Right atrium auricular region (tissue), 2 donors: Measurements from ENCODE around the gene CNOT4. TPM values are rescaled to one million over a fixed set of nuclear protein-coding genes. Genes with fewer than 3 reads are reported as not detected.
"Not testable (repeated sequence)": the region's sequence is repeated elsewhere in the genome, so short reads cannot be mapped to it uniquely, and the experiment has no call there.

Source experiments
- DNase-seq: peaks from one replicate; pipeline ENCODE4 v3.0.0-alpha.2; 2019; ENCODE audit warnings: low spot score
- H3K27ac ChIP-seq, 2 donors: fragments of 200-600 bp; sonication (generic); 1 replicate in 1 of 2; 2 replicates in 1 of 2; pipeline ENCODE4 v1.5.1; 2016 to 2019
- H3K27me3 ChIP-seq, 2 donors: fragments of 200-600 bp; sonication (generic); one replicate each; pipeline versions ENCODE4 v1.5.1 to v1.6.0; 2017 to 2019
- H3K36me3 ChIP-seq: fragments of 200-600 bp; sonication (generic); one replicate; pipeline ENCODE4 v1.5.1; 2016
- H3K4me1 ChIP-seq, 2 donors: fragments of 200-600 bp; sonication (generic); one replicate each; pipeline versions ENCODE4 v1.5.1 to v1.6.0; 2017 to 2019
- H3K4me3 ChIP-seq, 2 donors: fragments of 200-600 bp; sonication (generic); 1 replicate in 1 of 2; 2 replicates in 1 of 2; pipeline ENCODE4 v1.5.1; 2017 to 2019; ENCODE audit warnings: mild to moderate bottlenecking in 1 of 2, moderate library complexity in 1 of 2
- H3K9me3 ChIP-seq, 2 donors: fragments of 200-600 bp; sonication (generic); one replicate each; pipeline ENCODE4 v1.5.1; 2019
- total RNA-seq, 2 donors: library from RNA; depleted of rRNA; stranded (reverse); fragments of >200 nt; gene quantifications; one replicate each; pipeline ENCODE4 v1.1.0, GENCODE V29; 2016
- TF ChIP-seq, protein P1 (sequence below), 2 donors: fragments of 200-600 bp; sonication (generic); IDR thresholded peaks; one replicate each; pipeline ENCODE4 v1.5.1; 2019; ENCODE audit warnings: antibody characterized with exemption in 2 of 2

CNOT4 gene
- total RNA-seq, 2 donors from 2014 or later, result 23.3 to 25.3 TPM

DNA sequence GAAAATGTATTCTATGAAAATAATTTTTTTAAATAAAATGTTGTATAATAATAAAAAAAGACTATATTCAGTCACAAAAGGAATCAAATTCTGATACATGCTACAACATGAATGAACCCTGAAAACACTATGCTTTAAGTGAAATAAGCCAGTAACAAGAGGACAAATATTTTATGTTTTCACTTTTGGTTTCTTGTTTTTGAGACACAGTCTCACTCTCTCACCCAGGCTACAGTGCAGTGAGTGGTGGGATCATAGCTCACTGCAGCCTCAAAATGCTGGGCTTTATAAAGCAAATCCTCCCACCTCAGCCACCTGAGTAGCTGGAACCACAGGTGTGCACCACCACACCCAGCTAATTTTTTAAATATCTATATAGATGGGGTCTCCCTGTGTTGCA is 64.2 kb downstream of the CNOT4 start:
- H3K9me3 ChIP-seq, result no peaks in the 10 kb centered on the region
- no peak for DNase-seq
- no peaks in the 10 kb centered on the region for H3K27me3 ChIP-seq
- no peak overlapping the region for H3K4me3 ChIP-seq
- H3K27ac ChIP-seq, result no peak overlapping the region
- TF ChIP-seq, protein P1, sequence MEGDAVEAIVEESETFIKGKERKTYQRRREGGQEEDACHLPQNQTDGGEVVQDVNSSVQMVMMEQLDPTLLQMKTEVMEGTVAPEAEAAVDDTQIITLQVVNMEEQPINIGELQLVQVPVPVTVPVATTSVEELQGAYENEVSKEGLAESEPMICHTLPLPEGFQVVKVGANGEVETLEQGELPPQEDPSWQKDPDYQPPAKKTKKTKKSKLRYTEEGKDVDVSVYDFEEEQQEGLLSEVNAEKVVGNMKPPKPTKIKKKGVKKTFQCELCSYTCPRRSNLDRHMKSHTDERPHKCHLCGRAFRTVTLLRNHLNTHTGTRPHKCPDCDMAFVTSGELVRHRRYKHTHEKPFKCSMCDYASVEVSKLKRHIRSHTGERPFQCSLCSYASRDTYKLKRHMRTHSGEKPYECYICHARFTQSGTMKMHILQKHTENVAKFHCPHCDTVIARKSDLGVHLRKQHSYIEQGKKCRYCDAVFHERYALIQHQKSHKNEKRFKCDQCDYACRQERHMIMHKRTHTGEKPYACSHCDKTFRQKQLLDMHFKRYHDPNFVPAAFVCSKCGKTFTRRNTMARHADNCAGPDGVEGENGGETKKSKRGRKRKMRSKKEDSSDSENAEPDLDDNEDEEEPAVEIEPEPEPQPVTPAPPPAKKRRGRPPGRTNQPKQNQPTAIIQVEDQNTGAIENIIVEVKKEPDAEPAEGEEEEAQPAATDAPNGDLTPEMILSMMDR (IDR thresholded peaks at IDR 0.05), result no peak
- H3K4me1 ChIP-seq, result peaks cover 0 to 18% of the 10 kb centered on the region in 2 donors
- H3K36me3 ChIP-seq, result peaks cover 10% of the 10 kb centered on the region

- not testable (repeated sequence) for H3K4me3 ChIP-seq, H3K9me3 ChIP-seq, H3K27ac ChIP-seq, DNase-seq, H3K27me3 ChIP-seq
- peaks cover 0 to 18% of the 10 kb centered on the region in 2 donors for H3K4me1 ChIP-seq
- peaks cover 10% of the 10 kb centered on the region for H3K36me3 ChIP-seq
Measured at GRCh38 chr7:135445266-135445665, 64.6 kb downstream of the CNOT4 start.

DNA sequence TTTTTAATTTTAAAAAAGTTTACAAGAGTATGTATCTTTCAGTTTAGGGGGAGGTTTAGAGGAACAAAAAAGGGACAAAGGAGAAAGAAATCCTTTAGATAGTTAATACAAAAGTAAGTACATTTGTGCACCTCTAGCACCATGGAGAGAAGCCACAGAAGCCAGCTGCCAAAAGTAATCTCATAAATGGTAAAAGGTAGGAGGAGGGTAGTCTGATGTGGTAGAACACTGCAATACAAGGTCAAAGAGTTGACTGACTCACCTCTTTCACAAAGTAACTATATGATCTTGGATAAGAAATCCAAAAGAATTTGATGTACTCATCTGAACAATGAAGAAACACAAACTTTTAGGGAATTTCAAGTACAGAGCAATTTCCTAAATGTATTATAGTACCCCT is 68.1 kb downstream of the CNOT4 start:
- Histone ChIP-seq H3K27ac (no peak overlapping the region), H3K27me3 (no peaks in the 10 kb centered on the region), H3K9me3 (no peaks in the 10 kb centered on the region), H3K4me3 (no peak overlapping the region), H3K36me3 (peaks cover 15% of the 10 kb centered on the region), H3K4me1 (no peaks in the 10 kb centered on the region)
- no peak for DNase-seq
- TF ChIP-seq, protein P1 (IDR thresholded peaks at IDR 0.05), result no peak

DNA sequence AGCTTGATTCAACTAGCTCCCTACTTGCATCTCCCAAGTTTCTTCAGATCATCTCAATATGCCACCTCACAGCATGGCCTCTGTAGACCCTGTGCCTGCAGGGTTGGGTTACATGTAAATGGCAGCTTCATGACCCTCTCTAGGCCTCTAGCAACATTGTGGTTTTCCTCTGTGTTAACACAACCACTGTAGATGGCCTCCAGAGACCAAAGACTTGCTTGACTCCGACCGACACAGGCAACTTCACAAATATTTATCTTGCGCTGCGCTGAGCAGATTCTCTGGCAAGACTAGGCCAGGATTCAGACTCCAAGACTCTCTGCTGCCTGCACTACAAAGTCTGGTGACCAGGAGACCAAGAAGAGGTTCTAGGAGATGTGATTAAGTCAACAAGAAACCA is 75.9 kb downstream of the CNOT4 start:
- TF ChIP-seq, protein P1 (IDR thresholded peaks at IDR 0.05), result no peak
- Histone ChIP-seq H3K36me3 (peaks cover 5% of the 10 kb centered on the region), H3K27me3 (no peaks in the 10 kb centered on the region), H3K27ac (no peak overlapping the region), H3K9me3 (peaks cover 0 to 8% of the 10 kb centered on the region in 2 donors), H3K4me3 (no peak overlapping the region), H3K4me1 (no peaks in the 10 kb centered on the region)
- no peak for DNase-seq

DNA sequence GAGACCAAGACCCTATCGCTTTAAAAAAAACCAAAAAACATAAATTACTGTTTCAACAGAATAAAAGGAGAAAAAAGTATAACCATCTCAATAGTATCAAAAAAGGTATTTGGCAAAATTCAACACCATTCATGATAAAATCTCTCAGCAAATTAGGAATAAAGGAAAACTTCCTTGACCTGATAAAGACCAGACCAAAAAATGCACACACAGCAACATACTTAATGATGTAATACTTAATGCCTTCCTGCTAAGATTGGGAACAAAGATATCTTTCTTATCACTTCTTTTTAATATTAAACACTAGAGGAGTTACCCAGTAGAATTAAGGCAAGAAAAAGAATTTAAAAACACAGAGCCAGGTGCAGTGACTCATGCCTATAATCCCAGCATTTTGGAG is 79.3 kb downstream of the CNOT4 start:
- TF ChIP-seq, protein P1 (IDR thresholded peaks at IDR 0.05), result no peak
- Histone ChIP-seq H3K27ac (no peak overlapping the region), H3K4me3 (no peak overlapping the region), H3K9me3 (peaks cover 0 to 7% of the 10 kb centered on the region in 2 donors), H3K36me3 (no peaks in the 10 kb centered on the region), H3K4me1 (no peaks in the 10 kb centered on the region), H3K27me3 (no peaks in the 10 kb centered on the region)
- no peak for DNase-seq

DNA sequence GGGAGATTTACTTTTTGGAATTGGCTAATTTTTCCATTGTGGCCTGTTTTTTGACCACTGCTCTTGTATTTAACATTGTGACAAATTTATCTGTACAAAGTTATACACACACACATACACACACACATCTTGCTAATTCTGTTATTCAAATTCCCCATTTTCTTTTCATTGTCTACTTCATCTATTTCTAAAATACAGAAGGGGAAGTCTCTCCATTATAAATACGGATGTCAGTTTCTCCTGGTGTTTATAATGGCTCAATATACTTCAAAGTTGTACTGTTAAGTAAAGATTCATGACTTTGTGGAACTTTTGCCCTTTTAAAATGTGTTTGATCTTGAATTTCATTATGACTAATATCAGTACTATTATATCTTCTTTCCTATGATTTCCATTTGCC is 81.0 kb downstream of the CNOT4 start:
- Histone ChIP-seq H3K4me1 (no peaks in the 10 kb centered on the region), H3K9me3 (no peaks in the 10 kb centered on the region), H3K27me3 (no peaks in the 10 kb centered on the region), H3K36me3 (no peaks in the 10 kb centered on the region), H3K4me3 (no peak overlapping the region), H3K27ac (no peak overlapping the region)
- no peak for DNase-seq
- TF ChIP-seq, protein P1 (IDR thresholded peaks at IDR 0.05), result no peak
